Measurements from ENCODE around the gene PGAM5. TPM values are rescaled to one million over a fixed set of nuclear protein-coding genes. Genes with fewer than 3 reads are reported as not detected.
A peak's percentile ranks its signal among the peaks of the same experiment; 100 is the strongest.
"Not testable (repeated sequence)": the region's sequence is repeated elsewhere in the genome, so short reads cannot be mapped to it uniquely, and the experiment has no call there.

The PGAM5 gene
- total RNA-seq, 1 donor from 2014 or later, result 26.1 TPM

- peak; percentile 95 for DNase-seq (ENCODE audit: low spot score)
- intact Hi-C loops (cut with DNase I), result loop anchor here (5.0 kb wide), 1 partner anchor 75 kb away; the partner anchor contains the start of gene ANKLE2
These were observed 23.2 kb upstream of the PGAM5 start, which contains the start of the genes POLE and PXMP2 for GRCh38 chr12:132687211-132688164. Gene POLE, minus strand, starts transcription at chr12:132687342. Its CDS starts 27 bp downstream, at chr12:132687315. Gene PXMP2, plus strand, starts transcription at chr12:132687587. Its CDS starts 84 bp downstream, at chr12:132687671.

GRCh38 chr12:132689227-132689626 lies 21.4 kb upstream of the PGAM5 start:
- intact Hi-C loops (cut with DNase I), result loop anchor here (5.0 kb wide), 1 partner anchor 73 kb away; the partner anchor contains the start of gene ANKLE2
- no peak for DNase-seq (ENCODE audit: low spot score)

GRCh38 chr12:132690112-132690511 lies 20.5 kb upstream of the PGAM5 start:
- intact Hi-C loops (cut with DNase I), result no loop called here
- no peak for DNase-seq (ENCODE audit: low spot score)

GRCh38 chr12:132692030-132692429 lies 18.6 kb upstream of the PGAM5 start:
- intact Hi-C loops (cut with DNase I); DNase-seq (ENCODE audit: low spot score): not testable (repeated sequence)

- DNase-seq (ENCODE audit: low spot score); intact Hi-C loops (cut with DNase I): not testable (repeated sequence)
These were observed 15.8 kb upstream of the PGAM5 start for GRCh38 chr12:132694888-132695287.

GRCh38 chr12:132695431-132695830 lies 15.2 kb upstream of the PGAM5 start:
- DNase-seq (ENCODE audit: low spot score), result no peak
- intact Hi-C loops (cut with DNase I), result no loop called here

- intact Hi-C loops (cut with DNase I), result no loop called here
- no peak for DNase-seq (ENCODE audit: low spot score)
These were observed 12.3 kb upstream of the PGAM5 start for GRCh38 chr12:132698341-132698740.

GRCh38 chr12:132700212-132700822 lies 10.3 kb upstream of the PGAM5 start:
- no peak for DNase-seq (ENCODE audit: low spot score)
- intact Hi-C loops (cut with DNase I), result no loop called here

GRCh38 chr12:132702640-132703039 lies 8.0 kb upstream of the PGAM5 start:
- DNase-seq (ENCODE audit: low spot score), result no peak
- intact Hi-C loops (cut with DNase I), result no loop called here

GRCh38 chr12:132703641-132704040 lies 7.0 kb upstream of the PGAM5 start:
- DNase-seq (ENCODE audit: low spot score), result no peak
- intact Hi-C loops (cut with DNase I), result no loop called here

- intact Hi-C loops (cut with DNase I), result no loop called here
- no peak for DNase-seq (ENCODE audit: low spot score)
These were observed 3.4 kb upstream of the PGAM5 start for GRCh38 chr12:132707241-132707640.

- no peak for DNase-seq (ENCODE audit: low spot score)
- intact Hi-C loops (cut with DNase I), result no loop called here
These were observed 2.5 kb upstream of the PGAM5 start for GRCh38 chr12:132708150-132708549.

GRCh38 chr12:132710043-132710404 lies 618 bp upstream of the PGAM5 start:
- no peak for DNase-seq (ENCODE audit: low spot score)
- intact Hi-C loops (cut with DNase I), result no loop called here

GRCh38 chr12:132711080-132711843 lies 620 bp downstream of the PGAM5 start:
- intact Hi-C loops (cut with DNase I), result no loop called here
- DNase-seq (ENCODE audit: low spot score), result no peak

GRCh38 chr12:132713123-132713522 lies 2.5 kb downstream of the PGAM5 start:
- no peak for DNase-seq (ENCODE audit: low spot score)
- intact Hi-C loops (cut with DNase I), result no loop called here

- DNase-seq (ENCODE audit: low spot score), result no peak
These were observed 5.2 kb downstream of the PGAM5 start for GRCh38 chr12:132715874-132716273.

GRCh38 chr12:132716356-132716755 lies 5.7 kb downstream of the PGAM5 start:
- no peak for DNase-seq (ENCODE audit: low spot score)

More at GRCh38 chr12:132715874-132716273, 5.2 kb downstream of the PGAM5 start:
- intact Hi-C loops (cut with DNase I), result no loop called here

GRCh38 chr12:132717011-132717410 lies 6.4 kb downstream of the PGAM5 start:
- intact Hi-C loops (cut with DNase I), result no loop called here
- no peak for DNase-seq (ENCODE audit: low spot score)

More at GRCh38 chr12:132716356-132716755, 5.7 kb downstream of the PGAM5 start:
- intact Hi-C loops (cut with DNase I), result no loop called here

- DNase-seq (ENCODE audit: low spot score), result no peak
These were observed 7.1 kb downstream of the PGAM5 start for GRCh38 chr12:132717531-132718387.

More at GRCh38 chr12:132717531-132718387, 7.1 kb downstream of the PGAM5 start:
- intact Hi-C loops (cut with DNase I), result no loop called here
